Astrocyte of the cerebellum (primary cell): ENCODE measurements around the gene ZBTB20.

Experiments used
- DNase-seq: peaks from one replicate; pipeline ENCODE4 v3.0.0-alpha.2; 2011; ENCODE audit warnings: low read depth
- H3K4me3 ChIP-seq: 2 replicates; pipeline ENCODE4 v1.5.1; 2011; ENCODE audit warnings: mild to moderate bottlenecking, low read depth, low read length, moderate library complexity
- CTCF ChIP-seq: IDR thresholded peaks from 2 replicates; pipeline ENCODE4 v1.5.1; 2012; ENCODE audit warnings: low read length, low read depth, moderate library complexity, mild to moderate bottlenecking; ENCODE audit errors: missing control alignments
- in situ Hi-C: cut with HindIII; loops from 2 replicates; pipeline ENCODE4 v1.10.0; 2017; ENCODE audit warnings: low sequenced_read_pairs

Gene ZBTB20

DNA sequence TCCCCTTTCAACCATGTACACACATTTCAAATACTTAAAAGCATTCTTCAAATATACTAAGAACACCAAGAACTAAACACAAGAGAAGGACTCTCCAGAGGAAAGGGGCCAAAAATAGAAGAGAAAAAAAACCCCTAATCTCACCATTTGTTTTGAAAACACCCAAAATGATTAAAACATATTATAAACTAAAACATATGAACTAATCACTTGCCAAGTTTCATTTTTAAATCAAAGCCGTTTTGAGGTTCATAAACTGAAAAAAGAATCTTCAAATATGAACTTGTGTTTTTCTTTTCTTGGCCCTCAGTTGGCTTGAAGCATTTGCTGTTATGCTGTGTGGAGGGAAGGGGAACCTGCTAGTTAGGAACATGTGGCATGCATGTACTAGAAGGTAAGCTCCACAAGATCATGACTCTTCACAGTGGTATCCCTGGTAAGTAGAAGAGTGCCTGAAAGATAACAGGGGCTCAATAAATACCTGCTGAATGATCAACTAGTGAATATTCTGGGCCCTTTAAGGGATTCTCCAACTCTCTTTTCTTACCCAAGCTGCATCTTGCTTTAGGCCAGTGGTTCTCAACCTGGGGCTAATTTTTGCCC, 628.8 kb downstream of the ZBTB20 start:
- in situ Hi-C loops = no loop called here

GRCh38 chr3:114510201-114510600, 636.9 kb downstream of the ZBTB20 start:
- in situ Hi-C loops = no loop called here
- DNase-seq = no peak
- no peak overlapping the region for H3K4me3 ChIP-seq
- no peak for TF ChIP-seq CTCF

More for the DNA sequence above, 628.8 kb downstream of the ZBTB20 start:
- TF ChIP-seq CTCF = no peak
- no peak overlapping the region for H3K4me3 ChIP-seq
- no peak for DNase-seq

DNA sequence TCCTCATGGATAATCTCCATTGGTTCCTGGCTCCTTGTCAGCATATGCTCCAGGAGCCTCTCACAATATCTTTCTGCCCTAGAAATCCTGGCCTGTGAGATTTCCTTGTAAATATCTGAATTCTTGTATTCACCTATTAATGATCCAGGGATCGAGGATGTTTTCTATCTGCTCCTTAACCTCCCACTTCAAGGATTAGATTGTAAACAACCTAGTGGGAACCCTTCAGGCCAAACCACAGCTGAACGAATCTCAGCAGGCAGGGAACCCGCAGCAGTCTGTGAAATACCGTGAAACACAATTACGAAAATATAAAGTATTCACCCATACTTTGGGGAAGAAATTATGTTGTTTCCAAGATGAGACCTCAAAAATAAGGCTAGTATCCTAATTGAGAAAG, 637.3 kb downstream of the ZBTB20 start:
- H3K4me3 ChIP-seq = no peak overlapping the region
- no peak for DNase-seq
- in situ Hi-C loops = no loop called here

GRCh38 chr3:114508976-114509375, 638.1 kb downstream of the ZBTB20 start:
- in situ Hi-C loops = no loop called here

More for the DNA sequence above, 637.3 kb downstream of the ZBTB20 start:
- no peak for TF ChIP-seq CTCF

GRCh38 chr3:114508208-114508607, 638.9 kb downstream of the ZBTB20 start:
- in situ Hi-C loops = no loop called here

More at GRCh38 chr3:114508976-114509375, 638.1 kb downstream of the ZBTB20 start:
- DNase-seq = no peak
- TF ChIP-seq CTCF = no peak
- no peak overlapping the region for H3K4me3 ChIP-seq

DNA sequence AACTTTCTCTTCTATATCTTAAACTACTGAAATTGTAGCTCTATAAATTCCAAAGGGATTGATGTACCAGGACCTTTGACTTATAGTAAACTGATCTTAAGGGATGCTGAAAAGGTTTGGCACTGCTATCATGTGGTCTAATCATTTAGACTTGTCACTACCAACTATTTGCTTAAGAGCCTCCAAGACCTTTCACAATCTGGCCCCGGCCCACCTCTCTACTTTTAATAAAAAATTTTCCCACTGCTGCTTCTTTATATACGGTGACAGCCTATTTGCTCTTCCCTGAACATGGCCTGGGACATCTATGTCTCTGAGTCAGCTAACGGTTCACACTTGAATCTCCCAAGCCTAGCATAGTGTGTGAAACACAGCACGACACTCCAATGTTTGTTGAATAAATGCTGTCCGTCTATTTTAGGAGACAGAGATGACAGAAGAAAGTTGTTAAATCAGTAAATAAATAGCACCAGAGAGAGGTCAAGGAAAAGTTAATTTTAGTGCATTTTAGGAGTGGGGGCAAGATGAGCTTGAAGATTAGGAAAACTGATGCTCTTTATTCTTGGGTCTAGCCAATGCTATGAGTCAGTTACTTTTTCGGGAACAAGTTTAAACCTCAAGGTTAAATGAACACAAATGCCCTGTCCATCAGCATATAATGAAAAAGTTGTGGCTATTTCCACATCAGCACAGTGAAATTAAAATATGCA, 640.3 kb downstream of the ZBTB20 start:
- no peak overlapping the region for H3K4me3 ChIP-seq
- in situ Hi-C loops = no loop called here
- no peak for TF ChIP-seq CTCF
- DNase-seq = no peak

More at GRCh38 chr3:114508208-114508607, 638.9 kb downstream of the ZBTB20 start:
- DNase-seq = no peak
- no peak overlapping the region for H3K4me3 ChIP-seq
- TF ChIP-seq CTCF = no peak
